Measurements from ENCODE around the gene NBAS.

The NBAS gene

DNA sequence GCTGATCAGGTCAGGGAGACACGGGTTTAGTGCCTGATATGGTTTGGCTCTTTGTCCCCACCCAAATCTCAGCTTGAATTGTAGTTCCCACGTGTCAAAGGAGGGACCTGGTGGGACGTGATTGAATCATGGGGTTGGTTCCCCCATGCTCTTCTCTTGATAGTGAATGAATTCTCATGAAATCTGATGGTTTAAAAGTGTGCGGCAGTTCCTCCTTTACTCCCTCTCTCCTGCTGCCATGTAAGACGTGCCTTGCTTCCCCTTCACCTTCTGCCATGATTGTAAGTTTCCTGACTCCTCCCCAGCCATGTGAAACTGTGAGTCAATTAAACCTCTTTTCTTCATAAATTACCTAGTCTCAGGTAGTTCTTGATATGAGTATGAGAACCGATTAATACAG, 424.5 kb downstream of the NBAS start:
- DNase-seq (ENCODE audit: low read depth in 2 of 2): no peak

DNA sequence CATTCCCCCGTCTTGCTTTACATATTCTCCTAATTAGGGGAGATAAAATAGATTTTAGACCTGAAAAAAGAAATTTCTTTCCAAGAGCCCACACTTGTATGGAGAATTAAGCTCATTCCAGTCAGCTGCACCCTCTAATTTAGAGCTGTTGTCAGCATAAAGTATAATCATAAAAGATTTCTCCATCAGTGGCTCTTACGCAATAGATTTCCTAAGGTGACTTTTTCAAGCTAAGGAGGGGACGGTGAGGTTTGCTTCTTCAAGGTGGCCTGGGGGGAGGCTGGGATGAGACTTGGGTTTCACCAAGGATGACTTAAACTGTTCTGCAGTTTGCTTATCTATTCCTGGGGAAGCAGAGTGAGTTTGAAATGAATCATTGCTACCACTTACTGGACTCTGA, 426.2 kb downstream of the NBAS start:
- DNase-seq (ENCODE audit: low read depth in 2 of 2): no peak

DNA sequence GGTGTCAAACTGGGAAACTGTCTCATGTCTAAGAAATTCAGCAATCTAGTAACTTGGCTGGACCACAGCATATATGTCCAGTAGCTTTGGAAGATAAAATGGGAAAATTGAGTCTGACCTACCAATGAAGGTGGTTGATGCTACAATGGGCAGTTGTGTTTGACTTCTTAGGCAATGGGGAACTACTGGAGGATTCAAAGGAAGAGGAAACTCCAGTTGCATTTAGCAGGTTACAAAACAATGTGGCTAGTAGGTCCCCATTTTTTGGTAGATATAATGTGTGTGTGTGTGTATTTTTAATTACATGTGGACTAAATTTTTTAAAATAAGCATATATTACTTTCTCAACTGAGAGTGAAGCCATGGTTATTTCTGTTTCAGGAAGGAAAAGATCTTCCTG, 427.7 kb downstream of the NBAS start:
- no peak for DNase-seq (ENCODE audit: low read depth in 2 of 2)

DNA sequence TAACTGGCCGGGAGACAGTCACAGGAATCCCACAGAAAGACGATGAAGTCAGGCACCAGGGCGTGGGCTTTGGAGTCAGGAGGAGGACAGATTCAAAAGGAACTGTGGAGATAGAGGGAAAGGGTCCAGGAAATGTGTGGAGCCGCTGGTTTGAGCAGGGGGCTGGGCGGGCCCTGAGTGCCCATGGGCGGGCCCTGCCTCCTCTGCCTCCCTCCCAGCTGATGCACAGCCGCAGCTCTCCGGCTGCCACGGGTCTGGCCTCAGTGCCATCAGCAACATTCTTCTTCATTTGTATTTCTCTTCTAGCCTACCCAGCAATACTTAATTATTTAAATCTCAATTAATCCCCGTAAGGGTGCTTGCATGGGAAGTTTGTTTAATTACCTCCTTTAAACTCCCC, 432.3 kb downstream of the NBAS start:
- DNase-seq (ENCODE audit: low read depth in 2 of 2): no peak

DNA sequence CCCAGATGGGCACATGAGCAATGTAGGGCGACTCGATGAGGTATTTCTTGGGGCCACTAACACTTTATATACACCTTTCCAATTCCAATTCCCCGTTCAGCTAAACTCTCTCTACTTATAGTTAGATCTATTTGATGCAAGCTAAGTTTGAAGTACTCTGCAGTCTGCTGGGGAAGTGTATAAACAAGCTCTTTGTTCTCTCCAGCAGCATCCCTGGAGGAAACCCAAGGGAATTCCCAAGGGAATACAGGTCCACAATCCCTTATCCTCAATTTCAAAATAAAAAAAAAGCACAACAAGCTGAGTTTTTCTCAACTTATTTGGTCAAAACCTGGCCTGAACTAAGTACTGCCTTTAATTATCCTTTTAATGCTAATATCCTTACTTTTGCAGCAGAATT, 433.3 kb downstream of the NBAS start:
- DNase-seq (ENCODE audit: low read depth in 2 of 2): no peak

DNA sequence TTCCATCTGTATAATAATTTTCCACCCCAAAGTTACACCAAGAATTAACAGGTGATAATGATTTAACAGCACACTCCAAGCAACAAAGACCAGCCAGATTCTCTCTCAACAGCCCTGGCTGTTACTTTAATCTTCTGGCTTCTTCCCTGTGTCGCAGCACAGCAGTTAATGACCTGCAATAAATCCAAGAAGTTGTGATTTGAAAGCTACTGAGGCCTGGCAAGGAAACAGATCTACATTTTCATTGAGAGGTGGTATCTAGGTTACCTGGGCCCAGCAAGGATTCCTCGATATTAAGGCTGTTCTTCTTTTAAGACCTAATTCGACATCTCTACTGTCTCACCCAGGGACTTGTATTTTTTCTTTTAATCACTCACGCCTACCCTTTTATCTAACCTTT, 433.8 kb downstream of the NBAS start:
- DNase-seq (ENCODE audit: low read depth in 2 of 2): no peak

DNA sequence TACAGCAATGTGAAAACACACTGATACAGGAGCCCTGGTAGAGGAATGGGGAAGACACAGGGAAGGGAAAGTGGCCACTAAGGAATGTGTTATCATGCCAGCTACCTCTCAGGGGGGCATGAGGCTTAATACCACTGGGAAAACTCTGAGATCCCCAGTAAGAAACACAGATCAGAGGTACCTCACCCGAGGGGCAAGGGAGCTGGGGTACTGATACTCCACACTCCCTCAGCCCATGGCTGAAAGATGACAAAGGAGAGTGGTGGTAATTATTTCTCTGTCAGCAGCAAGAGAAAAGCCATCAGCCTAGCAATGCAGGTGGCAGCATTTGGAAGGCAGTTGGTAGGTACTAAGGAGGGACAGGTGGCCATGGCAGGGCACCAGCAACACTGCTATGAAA, 434.8 kb downstream of the NBAS start:
- DNase-seq (ENCODE audit: low read depth in 2 of 2): no peak

DNA sequence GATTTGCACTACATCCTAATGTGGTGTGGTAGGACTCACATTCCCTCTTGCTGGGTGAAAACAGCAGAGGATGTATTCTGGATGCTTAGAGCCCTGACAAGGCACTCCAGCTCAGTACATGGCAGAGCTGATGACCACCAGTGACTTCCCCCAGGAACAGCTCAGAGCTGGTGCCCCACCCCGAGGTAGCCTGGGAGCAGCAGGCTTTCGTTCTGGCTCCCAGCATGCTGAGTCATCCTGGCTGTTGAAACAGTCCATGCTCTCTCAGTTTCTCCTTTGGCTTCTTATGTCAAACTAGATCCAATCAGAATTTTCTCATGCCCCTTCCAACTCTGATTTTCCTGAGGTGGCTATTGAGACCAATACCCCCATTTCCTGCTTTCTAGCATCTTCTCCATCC, 438.2 kb downstream of the NBAS start:
- no peak for DNase-seq (ENCODE audit: low read depth in 2 of 2)

DNA sequence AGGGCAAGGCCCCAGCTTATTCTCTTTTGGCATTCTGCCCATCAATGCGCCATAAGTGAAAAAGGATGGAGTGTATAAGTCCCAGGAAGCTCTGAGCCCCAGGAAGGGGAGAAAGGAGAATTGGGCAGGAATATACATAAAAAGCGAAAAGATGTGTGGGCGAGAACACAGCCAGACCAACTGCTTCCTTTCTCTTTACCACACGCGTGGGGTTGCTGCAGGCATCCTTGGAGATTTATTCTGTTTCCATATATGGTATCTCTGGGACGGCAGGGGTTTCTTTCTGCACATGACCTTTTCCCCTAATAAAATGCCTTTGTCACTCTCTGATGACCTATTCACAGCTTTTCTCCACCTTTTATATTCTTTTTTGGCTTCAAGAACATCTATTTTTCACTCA, 440.5 kb downstream of the NBAS start:
- no peak for DNase-seq (ENCODE audit: low read depth in 2 of 2)

DNA sequence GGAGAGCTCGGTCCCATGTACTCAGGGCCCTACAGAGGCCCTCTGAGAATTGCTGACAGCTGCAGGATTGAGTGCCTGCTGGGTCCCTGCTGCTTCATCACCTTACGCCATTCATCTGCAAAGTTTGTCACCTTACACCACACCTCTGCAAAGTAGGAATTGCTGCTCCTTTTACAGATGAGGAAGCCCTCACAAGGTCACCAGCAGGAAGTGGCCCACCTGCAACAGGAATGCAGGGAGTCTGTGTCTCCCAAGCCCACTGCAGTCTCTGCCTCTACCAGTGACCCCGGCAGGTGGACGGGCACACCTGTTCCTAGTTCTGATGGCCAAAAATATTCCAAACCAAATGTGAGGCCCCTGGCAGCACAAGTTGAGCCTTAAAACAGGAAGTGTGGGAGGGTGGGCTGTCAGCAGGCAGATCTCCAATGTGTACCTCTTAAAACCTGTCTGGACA, 441.4 kb downstream of the NBAS start:
- no peak for DNase-seq (ENCODE audit: low read depth in 2 of 2)

DNA sequence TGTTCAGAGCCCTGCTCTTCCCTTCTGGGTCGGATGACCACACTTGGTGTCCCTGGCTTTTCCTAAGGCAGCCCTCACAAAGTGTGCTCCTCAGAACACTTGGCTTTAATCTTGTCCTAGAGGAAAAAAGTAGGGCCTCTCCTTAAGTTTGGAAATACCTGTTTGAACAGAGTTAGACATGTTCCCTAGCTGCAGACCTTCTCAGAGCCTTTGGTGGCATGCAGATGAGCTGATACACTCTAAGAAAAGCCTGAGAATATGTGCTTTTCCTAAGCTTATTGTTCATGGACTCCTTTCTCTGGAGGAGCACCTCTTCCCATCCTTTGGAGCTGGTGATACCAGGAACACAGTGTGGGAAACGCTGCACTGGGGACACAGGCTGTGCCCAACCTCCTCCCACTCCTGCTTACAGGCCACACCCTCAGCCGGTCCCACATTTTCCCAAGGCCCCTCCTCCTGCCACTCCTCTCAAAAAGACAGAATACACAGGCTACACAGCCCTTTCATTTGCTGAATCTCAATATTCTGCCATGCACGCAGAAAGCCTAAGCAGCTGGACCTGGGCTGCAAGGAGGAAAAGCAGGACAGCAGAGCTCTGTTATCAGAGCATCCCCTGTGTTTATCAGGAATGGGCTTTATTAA, 443.6 kb downstream of the NBAS start:
- DNase-seq (ENCODE audit: low read depth in 2 of 2): no peak
